ENCODE data around the gene PDGFD.

DNA sequence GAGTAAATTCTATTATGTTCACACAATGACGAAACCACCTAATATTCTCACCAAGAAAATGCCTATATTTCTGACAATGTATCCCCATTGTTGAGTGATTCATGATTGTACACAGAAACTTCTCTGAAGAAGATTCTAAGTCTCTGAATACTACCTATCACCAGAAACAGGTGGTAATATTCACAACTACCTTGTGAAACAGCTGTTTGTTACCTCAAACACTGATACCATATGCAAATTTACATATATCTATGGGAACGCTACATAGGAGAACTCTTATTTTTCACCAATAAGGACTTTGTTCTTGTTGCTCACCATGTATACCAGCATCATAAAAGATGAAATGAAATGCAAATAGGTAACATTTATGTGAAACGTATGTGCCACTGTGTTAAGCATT, 59.3 kb downstream of the PDGFD start:
- TF ChIP-seq, protein P1, sequence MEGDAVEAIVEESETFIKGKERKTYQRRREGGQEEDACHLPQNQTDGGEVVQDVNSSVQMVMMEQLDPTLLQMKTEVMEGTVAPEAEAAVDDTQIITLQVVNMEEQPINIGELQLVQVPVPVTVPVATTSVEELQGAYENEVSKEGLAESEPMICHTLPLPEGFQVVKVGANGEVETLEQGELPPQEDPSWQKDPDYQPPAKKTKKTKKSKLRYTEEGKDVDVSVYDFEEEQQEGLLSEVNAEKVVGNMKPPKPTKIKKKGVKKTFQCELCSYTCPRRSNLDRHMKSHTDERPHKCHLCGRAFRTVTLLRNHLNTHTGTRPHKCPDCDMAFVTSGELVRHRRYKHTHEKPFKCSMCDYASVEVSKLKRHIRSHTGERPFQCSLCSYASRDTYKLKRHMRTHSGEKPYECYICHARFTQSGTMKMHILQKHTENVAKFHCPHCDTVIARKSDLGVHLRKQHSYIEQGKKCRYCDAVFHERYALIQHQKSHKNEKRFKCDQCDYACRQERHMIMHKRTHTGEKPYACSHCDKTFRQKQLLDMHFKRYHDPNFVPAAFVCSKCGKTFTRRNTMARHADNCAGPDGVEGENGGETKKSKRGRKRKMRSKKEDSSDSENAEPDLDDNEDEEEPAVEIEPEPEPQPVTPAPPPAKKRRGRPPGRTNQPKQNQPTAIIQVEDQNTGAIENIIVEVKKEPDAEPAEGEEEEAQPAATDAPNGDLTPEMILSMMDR (IDR thresholded peaks at IDR 0.05), result no peak
- TF ChIP-seq EP300 (IDR thresholded peaks at IDR 0.05) (no peak), POLR2A (IDR thresholded peaks at IDR 0.05) (no peak)

Measured in tibial nerve (tissue), 4 donors.